HCT116 (cell line): Measurements from ENCODE around the gene ANKRD63. TPM values are rescaled to one million over a fixed set of nuclear protein-coding genes. Genes with fewer than 3 reads are reported as not detected.

ENCODE experiments used
- ATAC-seq: fragments of 200-7000 bp; cut with Tn5 transposase; 2 replicates; pipeline ENCODE4 v1.9.1; 2020; ENCODE audit warnings: mild to moderate bottlenecking, moderate library complexity
- BruUV-seq: library from RNA; stranded (reverse); fragments of 400-500 nt; replicated peaks from 2 replicates; lab custom pipeline; 2021; lab: Mats Ljungman, UMichigan
- CTCF ChIA-PET: fragments of 300-600 bp; sonication (Branson Sonifier 250); formaldehyde crosslinking; loops from one replicate; lab custom pipeline; 2021; ENCODE audit warnings: antibody characterized with exemption; lab: Charles Lee
- POLR2A ChIA-PET: fragments of 300-600, 350-600 bp; sonication (Branson Sonifier 250); formaldehyde crosslinking; loops from one replicate; lab custom pipeline; 2021; ENCODE audit warnings: antibody characterized with exemption; lab: Charles Lee
- RAD21 ChIA-PET, 2 experiments: fragments of 300-600 bp; sonication (Branson Sonifier 250); formaldehyde crosslinking; loops; one replicate each; lab custom pipeline; 2023; ENCODE audit warnings: low total read pairs in 2 of 2; ENCODE audit not compliant: uncharacterized antibody in 2 of 2, unreplicated experiment in 2 of 2, low non-redundant PET in 1 of 2; lab: Charles Lee
- DNase-seq: peaks from one replicate; pipeline ENCODE4 v3.0.0-alpha.2; 2010; ENCODE audit warnings: low read depth, low spot score
- H2AFZ ChIP-seq: fragments of 200-600 bp; shearing (Covaris generic), sonication (generic); 2 replicates; pipeline ENCODE4 v1.6.1; 2017; ENCODE audit warnings: low read depth, mixed run types, mixed read lengths, antibody characterized with exemption, low read length; ENCODE audit not compliant: poor library complexity, severe bottlenecking
- H3K27ac ChIP-seq: 2 replicates; pipeline ENCODE4 v1.5.1; 2012; ENCODE audit warnings: low read depth, low read length
- H3K27me3 ChIP-seq: fragments of 200-600 bp; sonication (generic); 2 replicates; pipeline ENCODE4 v1.6.1; 2016; ENCODE audit warnings: mixed run types, low read length, mixed read lengths; ENCODE audit not compliant: insufficient read depth
- H3K36me3 ChIP-seq, 2 experiments: fragments of 200-500 bp in 1 of 2; fragments of 200-600 bp in 1 of 2; sonication (Bioruptor generic) in 1 of 2; sonication (generic) in 1 of 2; 2 replicates each; pipeline versions ENCODE4 v1.5.1 to v1.6.1; 2014 to 2016; ENCODE audit warnings: low read length in 2 of 2, inconsistent platforms in 1 of 2, mixed read lengths in 1 of 2, mixed run types in 1 of 2; ENCODE audit not compliant: insufficient read depth in 2 of 2, control insufficient read depth in 1 of 2
- H3K4me1 ChIP-seq, 2 experiments: fragments of 200-600 bp in 1 of 2; sonication (generic) in 1 of 2; 2 replicates each; pipeline versions ENCODE4 v1.5.1 to v1.6.1; 2012 to 2017; ENCODE audit warnings: low read length in 2 of 2, inconsistent platforms in 1 of 2, mild to moderate bottlenecking in 1 of 2, mixed read lengths in 1 of 2, mixed run types in 1 of 2, moderate library complexity in 1 of 2; ENCODE audit not compliant: insufficient read depth in 2 of 2, control insufficient read depth in 1 of 2
- H3K4me2 ChIP-seq: fragments of 200-600 bp; sonication (generic); 2 replicates; pipeline ENCODE4 v1.6.1; 2017; ENCODE audit warnings: mixed run types, low read length, mixed read lengths
- H3K4me3 ChIP-seq, 2 experiments: fragments of 200-600 bp in 1 of 2; sonication (generic) in 1 of 2; replicated peaks in 1 of 2; 2 replicates each; pipeline ENCODE4 v1.5.1; 2011 to 2016; ENCODE audit warnings: low read length in 2 of 2, control low read depth in 1 of 2, low read depth in 1 of 2, mild to moderate bottlenecking in 1 of 2, mixed read lengths in 1 of 2, mixed run types in 1 of 2
- H3K79me2 ChIP-seq: fragments of 200-600 bp; sonication (generic); 2 replicates; pipeline ENCODE4 v1.6.1; 2017; ENCODE audit warnings: mild to moderate bottlenecking, mixed run types, low read length, moderate library complexity, mixed read lengths; ENCODE audit not compliant: insufficient read depth
- H3K9ac ChIP-seq: fragments of 200-600 bp; sonication (generic); 2 replicates; pipeline ENCODE4 v1.6.1; 2016; ENCODE audit warnings: low read length, mixed read lengths
- H3K9me2 ChIP-seq: fragments of 200-600 bp; sonication (generic), shearing (Covaris generic); 2 replicates; pipeline ENCODE4 v1.6.1; 2017; ENCODE audit warnings: mixed run types, mild to moderate bottlenecking, moderate library complexity; ENCODE audit not compliant: insufficient read depth
- H3K9me3 ChIP-seq, 2 experiments: fragments of 200-500 bp in 1 of 2; fragments of 200-600 bp in 1 of 2; sonication (Bioruptor generic) in 1 of 2; sonication (generic) in 1 of 2; 2 replicates each; pipeline ENCODE4 v1.6.1; 2014 to 2017; ENCODE audit warnings: low read length in 2 of 2, mixed read lengths in 2 of 2, inconsistent platforms in 1 of 2, low read depth in 1 of 2, mild to moderate bottlenecking in 1 of 2, mixed run types in 1 of 2, moderate library complexity in 1 of 2; ENCODE audit not compliant: control insufficient read depth in 1 of 2, insufficient read depth in 1 of 2
- H4K20me1 ChIP-seq: fragments of 200-600 bp; sonication (generic), shearing (Covaris generic); 2 replicates; pipeline ENCODE4 v1.6.1; 2017; ENCODE audit warnings: mixed run types, mild to moderate bottlenecking, moderate library complexity; ENCODE audit not compliant: insufficient read depth
- EGR1 ChIP-seq: IDR thresholded peaks from 2 replicates; pipeline ENCODE4 v1.6.1; 2012; ENCODE audit warnings: low read depth
- ELF1 ChIP-seq: IDR thresholded peaks from 2 replicates; pipeline ENCODE4 v1.6.1; 2012; ENCODE audit warnings: low read depth, borderline replicate concordance
- EZH2 ChIP-seq: fragments of 200-600 bp; sonication (generic); IDR thresholded peaks from 2 replicates; pipeline ENCODE4 v1.6.1; 2017; ENCODE audit warnings: antibody characterized with exemption, mixed run types
- FOSL1 ChIP-seq: IDR thresholded peaks from 2 replicates; pipeline ENCODE4 v1.6.1; 2012; ENCODE audit warnings: low read depth
- SIN3A ChIP-seq: IDR thresholded peaks from 2 replicates; pipeline ENCODE4 v1.6.1; 2012; ENCODE audit warnings: low read depth
- YY1 ChIP-seq: IDR thresholded peaks from 2 replicates; pipeline ENCODE4 v1.6.1; 2011; ENCODE audit warnings: low read length, low read depth, moderate library complexity, mild to moderate bottlenecking; ENCODE audit not compliant: insufficient replicate concordance; ENCODE audit errors: extremely low read depth
- ZNF274 ChIP-seq: fragments of 200-500 bp; sonication (Bioruptor generic); IDR thresholded peaks from 2 replicates; pipeline ENCODE4 v1.6.1; 2014; ENCODE audit warnings: mild to moderate bottlenecking, low read depth, low read length, inconsistent platforms
- intact Hi-C: fragments of 100-400 bp; cut with micrococcal nuclease; formaldehyde crosslinking; loops from 2 replicates; pipeline ENCODE4 v1.10.0; 2022
- total RNA-seq: library from RNA; stranded (reverse); gene quantifications from one replicate; pipeline ENCODE4 v1.2.1, GENCODE V29; 2021; ENCODE audit not compliant: unreplicated experiment
- TF ChIP-seq, protein P1 (sequence below): IDR thresholded peaks from 2 replicates; pipeline ENCODE4 v1.6.1; 2011; ENCODE audit warnings: mild to moderate bottlenecking, low read length, moderate library complexity; ENCODE audit not compliant: insufficient replicate concordance; ENCODE audit errors: extremely low read depth
- TF ChIP-seq, protein P2 (sequence below), 3 experiments: fragments of 200-600 bp in 1 of 3; sonication (generic) in 1 of 3; IDR thresholded peaks in 2 of 3; conservative IDR thresholded peaks in 1 of 3; 2 replicates each; pipeline ENCODE4 v1.5.1; 2012 to 2017; ENCODE audit warnings: low read depth in 2 of 3, low read length in 2 of 3, antibody characterized with exemption in 1 of 3, borderline replicate concordance in 1 of 3, control low read depth in 1 of 3, mild to moderate bottlenecking in 1 of 3, mixed read lengths in 1 of 3, mixed run types in 1 of 3, moderate library complexity in 1 of 3; ENCODE audit not compliant: insufficient read depth in 1 of 3
- TF ChIP-seq, protein P3 (sequence below): IDR thresholded peaks from 2 replicates; pipeline ENCODE4 v1.6.1; 2012

Gene ANKRD63
- total RNA-seq, 1 experiment from 2014 or later, result 0.89 TPM

DNA sequence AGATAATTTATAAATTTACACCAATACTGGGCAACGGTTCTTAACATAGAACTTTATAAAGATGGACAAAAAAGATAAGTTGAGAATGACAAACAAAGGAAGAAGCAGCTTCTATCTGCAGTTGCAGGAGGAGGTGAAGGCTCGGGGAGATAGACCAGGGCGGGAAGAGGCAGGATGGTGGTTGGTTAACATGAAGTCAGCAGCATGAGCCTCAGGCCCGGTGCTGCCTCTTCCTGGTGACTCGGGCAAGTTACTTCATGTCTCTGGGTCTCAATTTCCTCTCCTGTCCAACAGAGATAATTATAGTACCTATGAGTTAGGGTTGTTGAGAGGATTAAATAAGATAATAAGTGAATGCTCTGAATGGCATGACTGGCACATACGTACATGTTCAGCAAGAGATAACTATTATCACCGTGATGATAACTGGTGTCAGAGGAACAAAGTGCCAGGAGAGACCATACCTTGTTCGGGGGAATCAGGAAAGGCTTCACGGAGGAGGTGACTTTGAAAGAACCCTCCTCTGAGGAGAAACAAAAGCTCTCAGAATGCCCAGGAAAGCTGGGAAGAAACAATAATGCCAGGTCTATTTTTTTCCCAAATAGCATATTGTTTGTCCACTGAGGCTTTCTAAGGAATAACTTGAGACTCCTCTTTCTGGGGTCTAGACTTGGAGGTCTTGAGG lies 39.6 kb downstream of the ANKRD63 start:
- no peak for DNase-seq

DNA sequence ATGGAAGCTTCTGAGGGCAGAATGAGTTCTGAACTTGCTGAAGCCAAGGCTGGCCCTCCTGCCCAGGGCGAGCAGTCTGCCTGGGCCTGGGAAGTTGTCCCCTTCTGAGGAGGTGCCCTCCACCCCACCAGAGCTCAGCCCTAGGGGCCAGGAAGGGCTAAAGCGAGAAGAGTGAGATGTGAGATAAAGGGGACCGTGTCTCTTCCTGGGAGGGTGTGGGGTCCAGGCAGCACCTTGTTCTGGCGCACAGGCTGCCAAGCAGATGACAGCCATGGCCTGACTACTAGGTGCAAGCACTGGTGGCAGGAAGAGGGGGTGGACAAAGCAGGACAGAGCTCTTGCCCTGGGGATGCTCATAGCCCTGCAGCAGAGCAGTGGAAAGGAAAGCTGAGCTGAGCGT lies 40.3 kb downstream of the ANKRD63 start:
- Histone ChIP-seq H3K4me3 (no peak overlapping the region), H3K27ac (no peak overlapping the region), H3K9me3 (no peaks in the 10 kb centered on the region), H3K27me3 (no peaks in the 10 kb centered on the region), H2AFZ (no peak overlapping the region)
- BruUV-seq, result no TSS peak
- RAD21 ChIA-PET, result no interaction called here
- POLR2A ChIA-PET, result no interaction called here
- ATAC-seq, result no peak
- TF ChIP-seq FOSL1 (no peak), YY1 (no peak), ZNF274 (no peak), SIN3A (no peak), EGR1 (no peak), EZH2 (no peak), ELF1 (no peak)
- TF ChIP-seq, protein P1, sequence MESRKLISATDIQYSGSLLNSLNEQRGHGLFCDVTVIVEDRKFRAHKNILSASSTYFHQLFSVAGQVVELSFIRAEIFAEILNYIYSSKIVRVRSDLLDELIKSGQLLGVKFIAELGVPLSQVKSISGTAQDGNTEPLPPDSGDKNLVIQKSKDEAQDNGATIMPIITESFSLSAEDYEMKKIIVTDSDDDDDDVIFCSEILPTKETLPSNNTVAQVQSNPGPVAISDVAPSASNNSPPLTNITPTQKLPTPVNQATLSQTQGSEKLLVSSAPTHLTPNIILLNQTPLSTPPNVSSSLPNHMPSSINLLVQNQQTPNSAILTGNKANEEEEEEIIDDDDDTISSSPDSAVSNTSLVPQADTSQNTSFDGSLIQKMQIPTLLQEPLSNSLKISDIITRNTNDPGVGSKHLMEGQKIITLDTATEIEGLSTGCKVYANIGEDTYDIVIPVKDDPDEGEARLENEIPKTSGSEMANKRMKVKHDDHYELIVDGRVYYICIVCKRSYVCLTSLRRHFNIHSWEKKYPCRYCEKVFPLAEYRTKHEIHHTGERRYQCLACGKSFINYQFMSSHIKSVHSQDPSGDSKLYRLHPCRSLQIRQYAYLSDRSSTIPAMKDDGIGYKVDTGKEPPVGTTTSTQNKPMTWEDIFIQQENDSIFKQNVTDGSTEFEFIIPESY, result no peak
- TF ChIP-seq, protein P2, sequence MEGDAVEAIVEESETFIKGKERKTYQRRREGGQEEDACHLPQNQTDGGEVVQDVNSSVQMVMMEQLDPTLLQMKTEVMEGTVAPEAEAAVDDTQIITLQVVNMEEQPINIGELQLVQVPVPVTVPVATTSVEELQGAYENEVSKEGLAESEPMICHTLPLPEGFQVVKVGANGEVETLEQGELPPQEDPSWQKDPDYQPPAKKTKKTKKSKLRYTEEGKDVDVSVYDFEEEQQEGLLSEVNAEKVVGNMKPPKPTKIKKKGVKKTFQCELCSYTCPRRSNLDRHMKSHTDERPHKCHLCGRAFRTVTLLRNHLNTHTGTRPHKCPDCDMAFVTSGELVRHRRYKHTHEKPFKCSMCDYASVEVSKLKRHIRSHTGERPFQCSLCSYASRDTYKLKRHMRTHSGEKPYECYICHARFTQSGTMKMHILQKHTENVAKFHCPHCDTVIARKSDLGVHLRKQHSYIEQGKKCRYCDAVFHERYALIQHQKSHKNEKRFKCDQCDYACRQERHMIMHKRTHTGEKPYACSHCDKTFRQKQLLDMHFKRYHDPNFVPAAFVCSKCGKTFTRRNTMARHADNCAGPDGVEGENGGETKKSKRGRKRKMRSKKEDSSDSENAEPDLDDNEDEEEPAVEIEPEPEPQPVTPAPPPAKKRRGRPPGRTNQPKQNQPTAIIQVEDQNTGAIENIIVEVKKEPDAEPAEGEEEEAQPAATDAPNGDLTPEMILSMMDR (IDR thresholded peaks at IDR 0.05 in 2 of 3, conservative IDR thresholded peaks at IDR 0.05 in 1 of 3; ENCODE audit: borderline replicate concordance in 1 of 3, insufficient read depth in 1 of 3, low read depth in 2 of 3, low read length in 2 of 3), result no peak
- TF ChIP-seq, protein P3, sequence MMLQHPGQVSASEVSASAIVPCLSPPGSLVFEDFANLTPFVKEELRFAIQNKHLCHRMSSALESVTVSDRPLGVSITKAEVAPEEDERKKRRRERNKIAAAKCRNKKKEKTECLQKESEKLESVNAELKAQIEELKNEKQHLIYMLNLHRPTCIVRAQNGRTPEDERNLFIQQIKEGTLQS, result no peak
- TF ChIP-seq, all 23 proteins: peak for 0
- Histone ChIP-seq H3K9me2 (no peaks in the 10 kb centered on the region), H3K9ac (no peak overlapping the region), H4K20me1 (no peaks in the 10 kb centered on the region), H3K36me3 (no peaks in the 10 kb centered on the region), H3K79me2 (no peaks in the 10 kb centered on the region), H3K4me1 (peaks cover 10 to 41% of the 10 kb centered on the region in 2 experiments), H3K4me2 (no peak overlapping the region)
- DNase-seq, result no peak
- intact Hi-C loops, result no loop called here
- CTCF ChIA-PET, result interaction anchor here (1.3 kb wide), 1 partner anchor 14 kb away, joined by 3 read pairs; no protein-coding TSS in a partner anchor

More for the DNA sequence above, 39.6 kb downstream of the ANKRD63 start:
- Histone ChIP-seq H3K79me2 (no peaks in the 10 kb centered on the region), H3K4me3 (no peak overlapping the region), H2AFZ (no peak overlapping the region), H3K27me3 (no peaks in the 10 kb centered on the region), H3K27ac (no peak overlapping the region), H3K9me2 (no peaks in the 10 kb centered on the region), H3K4me2 (no peak overlapping the region), H3K36me3 (no peaks in the 10 kb centered on the region), H4K20me1 (no peaks in the 10 kb centered on the region), H3K9ac (no peak overlapping the region), H3K4me1 (peaks cover 10 to 37% of the 10 kb centered on the region in 2 experiments), H3K9me3 (no peaks in the 10 kb centered on the region)
- no peak for ATAC-seq
- TF ChIP-seq SIN3A, result no peak
- POLR2A ChIA-PET, result no interaction called here
- BruUV-seq, result no TSS peak
- intact Hi-C loops, result no loop called here
- RAD21 ChIA-PET, result no interaction called here
- CTCF ChIA-PET, result interaction anchor here (1.3 kb wide), 1 partner anchor 15 kb away, joined by 3 read pairs; no protein-coding TSS in a partner anchor
